AG04449 (cell line): ENCODE results near the gene OBP2A.

Source experiments
- CTCF ChIA-PET: fragments of 350-600 bp; formaldehyde crosslinking; extraction: SDS; loops from one replicate; lab custom pipeline; 2021; ENCODE audit warnings: antibody characterized with exemption; lab: Yijun Ruan, JAX
- POLR2A ChIA-PET: fragments of 400-600, 350-600 bp; formaldehyde crosslinking; extraction: SDS; loops from one replicate; lab custom pipeline; 2020; ENCODE audit warnings: antibody characterized with exemption, inconsistent platforms; lab: Yijun Ruan, JAX
- DNase-seq: peaks from one replicate; pipeline ENCODE4 v3.0.0-alpha.2; 2010; ENCODE audit warnings: low read depth, low spot score
- H3K4me3 ChIP-seq: 2 replicates; pipeline ENCODE4 v1.5.1; 2011; ENCODE audit warnings: low read depth, mild to moderate bottlenecking, control low read depth, low read length
- CTCF ChIP-seq: IDR thresholded peaks from one replicate; pipeline ENCODE4 v1.5.1; 2011; ENCODE audit warnings: mild to moderate bottlenecking, moderate library complexity, low read length, control low read depth, inconsistent platforms; ENCODE audit not compliant: insufficient read depth; ENCODE audit errors: missing control alignments

The OBP2A gene

GRCh38 chr9:135505406-135506187 lies 40.3 kb upstream of the OBP2A start:
- ChIA-PET CTCF (interaction anchor here (0.7 to 3.4 kb wide), 16 partner anchors 7 to 117 kb away, joined by 3 to 17 read pairs (median 4); no protein-coding TSS in a partner anchor), POLR2A (no interaction called here)
- DNase-seq: no peak
- no peak for TF ChIP-seq CTCF
- H3K4me3 ChIP-seq: no peak overlapping the region

GRCh38 chr9:135506327-135507103 lies 39.4 kb upstream of the OBP2A start:
- POLR2A ChIA-PET: no interaction called here
- CTCF ChIA-PET: interaction anchor here (1.0 to 3.4 kb wide), 7 partner anchors 8 to 37 kb away, joined by 3 to 17 read pairs (median 4); no protein-coding TSS in a partner anchor
- no peak overlapping the region for H3K4me3 ChIP-seq
- DNase-seq: no peak
- TF ChIP-seq CTCF: no peak

- ChIA-PET POLR2A (no interaction called here), CTCF (interaction anchor here (0.8 to 3.4 kb wide), 5 partner anchors 8 to 86 kb away, joined by 3 to 17 read pairs (median 4); a partner anchor contains a TSS)
- no peak for DNase-seq
- H3K4me3 ChIP-seq: no peak overlapping the region
- TF ChIP-seq CTCF: no peak
Measured at GRCh38 chr9:135507104-135508035, 38.6 kb upstream of the OBP2A start.

- no peak for TF ChIP-seq CTCF
- CTCF ChIA-PET: interaction anchor here (0.8 to 2.5 kb wide), 2 partner anchors 9 to 85 kb away, joined by 3 to 8 read pairs; a partner anchor contains a TSS
- DNase-seq: no peak
- no peak overlapping the region for H3K4me3 ChIP-seq
- POLR2A ChIA-PET: no interaction called here
Measured at GRCh38 chr9:135508211-135508820, 37.6 kb upstream of the OBP2A start.

GRCh38 chr9:135509458-135509857 lies 36.5 kb upstream of the OBP2A start:
- ChIA-PET POLR2A (no interaction called here), CTCF (interaction anchor here (2.5 kb wide), 1 partner anchor 10 kb away, joined by 8 read pairs; a partner anchor contains a TSS)
- H3K4me3 ChIP-seq: no peak overlapping the region
- TF ChIP-seq CTCF: no peak
- DNase-seq: no peak
